ENCODE measurements around the gene FREY1. TPM values are rescaled to one million over a fixed set of nuclear protein-coding genes. Genes with fewer than 3 reads are reported as not detected.

FREY1 gene
- total RNA-seq, 4 donors from 2014 or later: 1.6 TPM; not detected in 3

GRCh38 chr11:45932217-45932616 is 25.1 kb upstream of the FREY1 start:
- no peak overlapping the region for H3K27ac ChIP-seq
- no peaks in the 10 kb centered on the region for H3K4me1 ChIP-seq
- H3K9me3 ChIP-seq: no peaks in the 10 kb centered on the region
- DNase-seq: no peak
- no peaks in the 10 kb centered on the region for H3K36me3 ChIP-seq
- H3K4me3 ChIP-seq: no peak overlapping the region
- intact Hi-C loops (cut with DNase I; ENCODE audit: low total_unique reads): no loop called here
- H3K27me3 ChIP-seq: no peaks in the 10 kb centered on the region
- TF ChIP-seq POLR2A (IDR thresholded peaks at IDR 0.05): no peak
- TF ChIP-seq, protein P1, sequence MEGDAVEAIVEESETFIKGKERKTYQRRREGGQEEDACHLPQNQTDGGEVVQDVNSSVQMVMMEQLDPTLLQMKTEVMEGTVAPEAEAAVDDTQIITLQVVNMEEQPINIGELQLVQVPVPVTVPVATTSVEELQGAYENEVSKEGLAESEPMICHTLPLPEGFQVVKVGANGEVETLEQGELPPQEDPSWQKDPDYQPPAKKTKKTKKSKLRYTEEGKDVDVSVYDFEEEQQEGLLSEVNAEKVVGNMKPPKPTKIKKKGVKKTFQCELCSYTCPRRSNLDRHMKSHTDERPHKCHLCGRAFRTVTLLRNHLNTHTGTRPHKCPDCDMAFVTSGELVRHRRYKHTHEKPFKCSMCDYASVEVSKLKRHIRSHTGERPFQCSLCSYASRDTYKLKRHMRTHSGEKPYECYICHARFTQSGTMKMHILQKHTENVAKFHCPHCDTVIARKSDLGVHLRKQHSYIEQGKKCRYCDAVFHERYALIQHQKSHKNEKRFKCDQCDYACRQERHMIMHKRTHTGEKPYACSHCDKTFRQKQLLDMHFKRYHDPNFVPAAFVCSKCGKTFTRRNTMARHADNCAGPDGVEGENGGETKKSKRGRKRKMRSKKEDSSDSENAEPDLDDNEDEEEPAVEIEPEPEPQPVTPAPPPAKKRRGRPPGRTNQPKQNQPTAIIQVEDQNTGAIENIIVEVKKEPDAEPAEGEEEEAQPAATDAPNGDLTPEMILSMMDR (IDR thresholded peaks at IDR 0.05): no peak

DNA sequence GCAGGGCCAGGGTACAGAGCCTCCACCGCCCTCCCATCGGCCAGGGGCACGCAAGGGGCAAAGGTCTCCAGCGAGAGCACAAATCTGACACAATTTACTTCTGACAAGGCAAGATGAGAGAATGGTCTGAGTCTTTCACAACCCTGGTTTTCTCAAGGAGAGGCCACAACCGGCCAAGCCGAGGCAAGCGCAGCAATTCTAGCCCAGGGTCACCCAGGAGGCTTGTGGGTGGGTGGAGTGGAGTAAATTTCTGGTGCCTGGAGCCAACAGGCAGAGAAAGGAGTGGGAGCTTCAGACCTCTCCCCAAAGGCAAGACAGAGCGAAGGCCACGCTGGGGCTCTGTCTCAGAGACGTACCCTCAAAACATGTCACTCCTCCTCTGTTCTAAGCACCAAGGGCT is 24.7 kb upstream of the FREY1 start:
- TF ChIP-seq POLR2A (IDR thresholded peaks at IDR 0.05): no peak
- TF ChIP-seq, protein P1 (IDR thresholded peaks at IDR 0.05): no peak
- no peaks in the 10 kb centered on the region for H3K36me3 ChIP-seq
- no peaks in the 10 kb centered on the region for H3K4me1 ChIP-seq
- no peak for DNase-seq
- H3K27ac ChIP-seq: no peak overlapping the region
- no peaks in the 10 kb centered on the region for H3K27me3 ChIP-seq
- no peak overlapping the region for H3K4me3 ChIP-seq
- H3K9me3 ChIP-seq: no peaks in the 10 kb centered on the region
- intact Hi-C loops (cut with DNase I; ENCODE audit: low total_unique reads): no loop called here

- intact Hi-C loops (cut with DNase I; ENCODE audit: low total_unique reads): no loop called here
- no peak overlapping the region for H3K4me3 ChIP-seq
- no peak overlapping the region for H3K27ac ChIP-seq
- H3K4me1 ChIP-seq: no peaks in the 10 kb centered on the region
- no peak for DNase-seq
- TF ChIP-seq, protein P1 (IDR thresholded peaks at IDR 0.05): no peak
- no peak for TF ChIP-seq POLR2A (IDR thresholded peaks at IDR 0.05)
- H3K27me3 ChIP-seq: no peaks in the 10 kb centered on the region
- no peaks in the 10 kb centered on the region for H3K9me3 ChIP-seq
- no peaks in the 10 kb centered on the region for H3K36me3 ChIP-seq
These were observed 24.0 kb upstream of the FREY1 start for GRCh38 chr11:45930951-45931570.

GRCh38 chr11:45930031-45930794 is 23.1 kb upstream of the FREY1 start:
- TF ChIP-seq POLR2A (IDR thresholded peaks at IDR 0.05): no peak
- TF ChIP-seq, protein P1 (IDR thresholded peaks at IDR 0.05): no peak
- DNase-seq: no peak
- Histone ChIP-seq H3K9me3 (no peaks in the 10 kb centered on the region), H3K4me1 (no peaks in the 10 kb centered on the region), H3K4me3 (no peak overlapping the region), H3K27ac (no peak overlapping the region), H3K36me3 (no peaks in the 10 kb centered on the region), H3K27me3 (no peaks in the 10 kb centered on the region)
- intact Hi-C loops (cut with DNase I; ENCODE audit: low total_unique reads): no loop called here

- H3K27me3 ChIP-seq: no peaks in the 10 kb centered on the region
- H3K36me3 ChIP-seq: no peaks in the 10 kb centered on the region
- DNase-seq: no peak
- no peak overlapping the region for H3K27ac ChIP-seq
- no peaks in the 10 kb centered on the region for H3K9me3 ChIP-seq
- H3K4me1 ChIP-seq: no peaks in the 10 kb centered on the region
- TF ChIP-seq, protein P1 (IDR thresholded peaks at IDR 0.05): no peak
- TF ChIP-seq POLR2A (IDR thresholded peaks at IDR 0.05): no peak
- no peak overlapping the region for H3K4me3 ChIP-seq
- intact Hi-C loops (cut with DNase I; ENCODE audit: low total_unique reads): no loop called here
These were observed 22.5 kb upstream of the FREY1 start for GRCh38 chr11:45929486-45930030.
